ENCODE measurements around the gene ZSWIM2. TPM values are rescaled to one million over a fixed set of nuclear protein-coding genes. Genes with fewer than 3 reads are reported as not detected.

ZSWIM2 gene
- total RNA-seq, 4 donors from 2014 or later: not detected

GRCh38 chr2:186784930-186785329, 64.0 kb downstream of the ZSWIM2 start:
- Histone ChIP-seq H3K27me3 (no peaks in the 10 kb centered on the region), H3K4me1 (no peaks in the 10 kb centered on the region), H3K27ac (no peak overlapping the region), H3K4me3 (no peak overlapping the region), H3K9me3 (peaks cover 0 to 10% (median 0%) of the 10 kb centered on the region in 3 donors), H3K36me3 (no peaks in the 10 kb centered on the region)
- TF ChIP-seq, protein P1, sequence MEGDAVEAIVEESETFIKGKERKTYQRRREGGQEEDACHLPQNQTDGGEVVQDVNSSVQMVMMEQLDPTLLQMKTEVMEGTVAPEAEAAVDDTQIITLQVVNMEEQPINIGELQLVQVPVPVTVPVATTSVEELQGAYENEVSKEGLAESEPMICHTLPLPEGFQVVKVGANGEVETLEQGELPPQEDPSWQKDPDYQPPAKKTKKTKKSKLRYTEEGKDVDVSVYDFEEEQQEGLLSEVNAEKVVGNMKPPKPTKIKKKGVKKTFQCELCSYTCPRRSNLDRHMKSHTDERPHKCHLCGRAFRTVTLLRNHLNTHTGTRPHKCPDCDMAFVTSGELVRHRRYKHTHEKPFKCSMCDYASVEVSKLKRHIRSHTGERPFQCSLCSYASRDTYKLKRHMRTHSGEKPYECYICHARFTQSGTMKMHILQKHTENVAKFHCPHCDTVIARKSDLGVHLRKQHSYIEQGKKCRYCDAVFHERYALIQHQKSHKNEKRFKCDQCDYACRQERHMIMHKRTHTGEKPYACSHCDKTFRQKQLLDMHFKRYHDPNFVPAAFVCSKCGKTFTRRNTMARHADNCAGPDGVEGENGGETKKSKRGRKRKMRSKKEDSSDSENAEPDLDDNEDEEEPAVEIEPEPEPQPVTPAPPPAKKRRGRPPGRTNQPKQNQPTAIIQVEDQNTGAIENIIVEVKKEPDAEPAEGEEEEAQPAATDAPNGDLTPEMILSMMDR (IDR thresholded peaks at IDR 0.05): no peak
- TF ChIP-seq POLR2A (IDR thresholded peaks at IDR 0.05): no peak
- 71 to 85% methylated on average over 3 to 4 of the region's 4 CpGs for whole genome bisulfite sequencing, 2 donors
- no peak for DNase-seq
- intact Hi-C loops (cut with DNase I): no loop called here

DNA sequence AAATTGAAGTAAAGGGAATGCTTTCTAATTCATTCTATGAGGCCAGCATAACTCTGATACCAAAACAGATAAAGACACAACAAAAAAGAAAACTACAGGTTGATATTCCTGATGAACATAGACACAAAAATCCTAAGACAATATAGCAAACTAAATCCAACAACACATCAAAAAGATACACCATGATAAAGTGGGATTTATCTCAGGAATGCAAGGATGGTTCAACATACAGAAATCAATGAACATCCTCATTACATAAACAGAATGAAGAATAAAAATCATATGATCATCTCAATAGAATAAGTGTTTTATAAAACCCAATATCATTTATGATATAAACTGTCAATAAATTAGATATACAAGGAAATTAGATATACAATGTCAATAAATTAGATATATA, 65.7 kb downstream of the ZSWIM2 start:
- TF ChIP-seq, protein P1 (IDR thresholded peaks at IDR 0.05): no peak
- no peak for TF ChIP-seq POLR2A (IDR thresholded peaks at IDR 0.05)
- Histone ChIP-seq H3K9me3 (peaks cover 0 to 10% (median 0%) of the 10 kb centered on the region in 3 donors), H3K36me3 (no peaks in the 10 kb centered on the region), H3K27me3 (no peaks in the 10 kb centered on the region), H3K4me3 (no peak overlapping the region), H3K27ac (no peak overlapping the region), H3K4me1 (no peaks in the 10 kb centered on the region)
- intact Hi-C loops (cut with DNase I): no loop called here
- no peak for DNase-seq

- Histone ChIP-seq H3K9me3 (peaks cover 0 to 9% (median 0%) of the 10 kb centered on the region in 3 donors), H3K4me3 (no peak overlapping the region), H3K4me1 (no peaks in the 10 kb centered on the region), H3K36me3 (no peaks in the 10 kb centered on the region), H3K27ac (no peak overlapping the region), H3K27me3 (no peaks in the 10 kb centered on the region)
- WGBS, 2 donors: 42 to 57% methylated on average over 4 of the region's 4 CpGs
- no peak for TF ChIP-seq POLR2A (IDR thresholded peaks at IDR 0.05)
- TF ChIP-seq, protein P1 (IDR thresholded peaks at IDR 0.05): no peak
- DNase-seq: no peak
- intact Hi-C loops (cut with DNase I): no loop called here
These were observed 68.2 kb downstream of the ZSWIM2 start for GRCh38 chr2:186780701-186781316.

Other genes starting within 250 kb of the ZSWIM2 start
- gene FAM171B, start 155.1 kb downstream of the ZSWIM2 start, total RNA-seq: 1 to 10 TPM in 2 of 4 donors, under 1 TPM in 2; 0.27 to 3.8 (median 1.3) TPM